Midbrain (tissue), 1 donor: ENCODE measurements around the gene ARMC3.

Experiments used
- DNase-seq: peaks from one replicate; lab custom pipeline; 2025; lab: John Stamatoyannopoulos, UW

The ARMC3 gene

GRCh38 chr10:23078114-23078513 lies 150.3 kb downstream of the ARMC3 start:
- no peak for DNase-seq

DNA sequence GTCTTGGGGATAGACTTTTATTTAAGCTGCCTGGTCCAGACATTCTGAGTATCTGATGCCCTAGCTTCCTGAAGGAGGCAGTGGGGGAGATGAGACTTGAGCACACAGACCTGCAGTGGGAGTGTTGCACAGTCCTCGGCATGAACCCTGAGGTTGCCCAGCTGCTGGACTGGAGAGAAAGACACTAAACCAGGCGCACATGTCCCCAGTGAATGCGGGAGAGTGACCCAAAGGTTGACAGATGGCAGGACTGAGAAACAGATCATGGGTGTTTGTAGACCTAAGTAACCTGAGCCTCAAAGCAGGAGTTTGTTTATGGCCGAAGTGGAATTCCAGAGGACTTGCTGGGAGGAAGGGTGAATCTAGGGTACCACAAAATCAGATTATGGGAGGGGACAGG lies 151.8 kb downstream of the ARMC3 start:
- no peak for DNase-seq

GRCh38 chr10:23080262-23080661 lies 152.4 kb downstream of the ARMC3 start:
- DNase-seq: no peak

DNA sequence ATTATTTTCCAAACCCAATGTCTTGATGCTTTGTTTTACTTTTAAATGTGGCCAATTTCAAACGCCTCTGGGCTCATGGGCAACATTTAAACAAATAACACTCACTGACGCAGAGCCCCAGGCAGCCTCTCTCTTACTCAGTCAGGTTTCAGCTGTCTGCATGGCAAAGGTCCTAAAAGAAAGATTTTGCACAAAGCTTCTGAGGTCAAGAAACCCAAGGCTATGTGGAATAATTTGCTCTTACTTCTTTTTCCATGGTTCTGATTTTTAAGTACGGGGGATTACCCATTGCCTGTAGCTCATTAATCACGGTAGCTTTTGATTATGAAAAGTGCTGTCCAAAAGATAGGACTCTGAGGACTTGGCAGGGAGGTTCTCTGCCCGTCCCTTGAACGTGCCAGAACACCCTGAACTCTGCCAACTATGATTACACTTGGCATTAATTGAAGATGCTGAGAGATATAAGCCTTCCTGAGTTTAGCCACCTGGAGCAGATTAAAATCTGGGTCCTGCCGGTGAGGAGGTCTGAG lies 153.4 kb downstream of the ARMC3 start:
- no peak for DNase-seq

DNA sequence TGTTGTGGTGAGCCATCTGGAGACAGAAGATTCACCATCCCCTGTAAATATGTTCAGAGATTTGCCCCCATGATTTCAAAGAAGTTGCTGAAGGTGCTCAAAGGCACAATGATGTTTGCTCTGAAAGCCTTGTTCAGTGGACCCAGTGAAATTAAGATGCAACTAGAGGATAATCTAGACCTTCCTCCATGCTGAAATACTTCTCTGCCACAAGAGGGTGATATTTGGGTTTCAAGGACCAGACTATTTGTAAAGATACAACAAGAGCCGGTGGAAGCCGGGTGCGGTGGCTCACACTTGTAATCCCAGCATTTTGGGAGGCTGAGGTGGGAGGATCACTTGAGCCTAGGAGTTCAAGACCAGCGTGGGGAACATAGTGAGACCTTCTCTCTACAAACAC lies 154.0 kb downstream of the ARMC3 start:
- no peak for DNase-seq
